NCI-H2227 (cell line): ENCODE data around the gene TBC1D19.
"Not testable (repeated sequence)": the region's sequence is repeated elsewhere in the genome, so short reads cannot be mapped to it uniquely, and the experiment has no call there.

Experiments
- DNase-seq: peaks from one replicate; lab custom pipeline; 2025; ENCODE audit not compliant: unreplicated experiment; lab: John Stamatoyannopoulos, UW

TBC1D19 gene

GRCh38 chr4:26594778-26595177 is 10.9 kb downstream of the TBC1D19 start:
- DNase-seq: no peak

GRCh38 chr4:26596843-26597242 is 13.0 kb downstream of the TBC1D19 start:
- DNase-seq: no peak

- DNase-seq: no peak
Observed at GRCh38 chr4:26601204-26601603, 17.3 kb downstream of the TBC1D19 start.

GRCh38 chr4:26607776-26608175 is 23.9 kb downstream of the TBC1D19 start:
- DNase-seq: no peak

GRCh38 chr4:26609391-26609790 is 25.5 kb downstream of the TBC1D19 start:
- no peak for DNase-seq

GRCh38 chr4:26609868-26610267 is 26.0 kb downstream of the TBC1D19 start:
- no peak for DNase-seq

- no peak for DNase-seq
Observed at GRCh38 chr4:26611372-26611771, 27.5 kb downstream of the TBC1D19 start.

- no peak for DNase-seq
Observed at GRCh38 chr4:26611885-26612284, 28.0 kb downstream of the TBC1D19 start.

- no peak for DNase-seq
Observed at GRCh38 chr4:26613237-26613636, 29.4 kb downstream of the TBC1D19 start.

GRCh38 chr4:26613735-26614134 is 29.9 kb downstream of the TBC1D19 start:
- DNase-seq: no peak

GRCh38 chr4:26619784-26620183 is 35.9 kb downstream of the TBC1D19 start:
- no peak for DNase-seq

GRCh38 chr4:26621366-26621765 is 37.5 kb downstream of the TBC1D19 start:
- no peak for DNase-seq

GRCh38 chr4:26622913-26623312 is 39.0 kb downstream of the TBC1D19 start:
- no peak for DNase-seq

GRCh38 chr4:26626658-26627057 is 42.8 kb downstream of the TBC1D19 start:
- DNase-seq: not testable (repeated sequence)

- DNase-seq: no peak
Observed at GRCh38 chr4:26632916-26633315, 49.0 kb downstream of the TBC1D19 start.

- no peak for DNase-seq
Observed at GRCh38 chr4:26634237-26634636, 50.4 kb downstream of the TBC1D19 start.

GRCh38 chr4:26636458-26636857 is 52.6 kb downstream of the TBC1D19 start:
- no peak for DNase-seq

- not testable (repeated sequence) for DNase-seq
Observed at GRCh38 chr4:26640639-26641038, 56.8 kb downstream of the TBC1D19 start.

- DNase-seq: no peak
Observed at GRCh38 chr4:26647523-26648224, 63.8 kb downstream of the TBC1D19 start.

GRCh38 chr4:26648260-26648659 is 64.4 kb downstream of the TBC1D19 start:
- DNase-seq: no peak

GRCh38 chr4:26660261-26660660 is 76.4 kb downstream of the TBC1D19 start:
- DNase-seq: no peak

GRCh38 chr4:26663888-26664287 is 80.0 kb downstream of the TBC1D19 start:
- no peak for DNase-seq

GRCh38 chr4:26670903-26671537 is 87.1 kb downstream of the TBC1D19 start:
- no peak for DNase-seq
